Lung (tissue), 12 donors: Measurements from ENCODE around the gene UBAP1L. TPM values are rescaled to one million over a fixed set of nuclear protein-coding genes. Genes with fewer than 3 reads are reported as not detected.

Source experiments
- ATAC-seq: fragments of 200-7000 bp; cut with Tn5 transposase; one replicate; pipeline ENCODE4 v1.9.1; 2020; ENCODE audit warnings: moderate number of reproducible peaks; ENCODE audit not compliant: insufficient read depth, low FRiP score
- DNase-seq, 3 donors: peaks; one replicate each; pipeline ENCODE4 v3.0.0-alpha.2; 2013 to 2017
- H3K27ac ChIP-seq, 2 donors: one replicate each; pipeline ENCODE4 v1.5.1; 2013; ENCODE audit warnings: mild to moderate bottlenecking in 2 of 2, moderate library complexity in 2 of 2, control low read depth in 1 of 2, inconsistent platforms in 1 of 2, low read depth in 1 of 2, low read length in 1 of 2
- H3K27me3 ChIP-seq, 3 donors: one replicate each; pipeline ENCODE4 v1.5.1; 2013; ENCODE audit warnings: low read length in 2 of 3; ENCODE audit not compliant: control insufficient read depth in 3 of 3, insufficient read depth in 3 of 3
- H3K36me3 ChIP-seq, 4 donors: one replicate each; pipeline ENCODE4 v1.5.1; 2013; ENCODE audit warnings: low read length in 4 of 4, mild to moderate bottlenecking in 1 of 4, moderate library complexity in 1 of 4; ENCODE audit not compliant: control insufficient read depth in 4 of 4, insufficient read depth in 4 of 4
- H3K4me1 ChIP-seq, 5 donors: one replicate each; pipeline ENCODE4 v1.5.1; 2013; ENCODE audit warnings: low read length in 5 of 5, mild to moderate bottlenecking in 2 of 5, moderate library complexity in 1 of 5; ENCODE audit not compliant: control insufficient read depth in 5 of 5, insufficient read depth in 5 of 5
- H3K4me3 ChIP-seq: one replicate; pipeline ENCODE4 v1.5.1; 2013; ENCODE audit warnings: mild to moderate bottlenecking, control low read depth, moderate library complexity
- H3K9ac ChIP-seq, 2 donors: one replicate each; pipeline ENCODE4 v1.5.1; 2013; ENCODE audit warnings: low read length in 2 of 2, control low read depth in 1 of 2; ENCODE audit not compliant: insufficient read depth in 1 of 2
- H3K9me3 ChIP-seq, 4 donors: one replicate each; pipeline ENCODE4 v1.5.1; 2013; ENCODE audit warnings: low read length in 3 of 4, mild to moderate bottlenecking in 1 of 4, moderate library complexity in 1 of 4; ENCODE audit not compliant: control insufficient read depth in 4 of 4, insufficient read depth in 3 of 4
- WGBS, 2 donors: extraction: QIAGEN DNeasy Blood & Tissue Kit; methylation state at CpG; one replicate each; pipeline ENCODE4 v1.1.7; 2013; 5-methylcytosine and 5-hydroxymethylcytosine counted together
- polyA plus RNA-seq, 2 donors: library from polyadenylated mRNA; stranded (reverse); fragments of 200-250 nt; gene quantifications; one replicate each; pipeline ENCODE4 v1.2.1, GENCODE V29; 2013
- total RNA-seq, 2 donors: library from RNA; depleted of rRNA in 1 of 2; stranded (reverse); fragments of >200 nt in 1 of 2; gene quantifications; one replicate each; pipeline ENCODE4 v1.2.1, GENCODE V29; 2014 to 2021
- TF ChIP-seq, protein P1 (sequence below): IDR thresholded peaks from 2 replicates; pipeline ENCODE4 v1.5.1; 2012; ENCODE audit warnings: mild to moderate bottlenecking; ENCODE audit errors: control extremely low read depth, extremely low read depth
- donor health status: control.
- donor health status: control.
- donor health status: Bipolar disorder and iron deficiency.
- donor health status: healthy.
- donor health status: DM: yes; HTN: yes; CAD: no.

Gene UBAP1L
- total and polyA plus RNA-seq, 4 donors, result 0.96 to 5.4 (median 3.4) TPM

DNA sequence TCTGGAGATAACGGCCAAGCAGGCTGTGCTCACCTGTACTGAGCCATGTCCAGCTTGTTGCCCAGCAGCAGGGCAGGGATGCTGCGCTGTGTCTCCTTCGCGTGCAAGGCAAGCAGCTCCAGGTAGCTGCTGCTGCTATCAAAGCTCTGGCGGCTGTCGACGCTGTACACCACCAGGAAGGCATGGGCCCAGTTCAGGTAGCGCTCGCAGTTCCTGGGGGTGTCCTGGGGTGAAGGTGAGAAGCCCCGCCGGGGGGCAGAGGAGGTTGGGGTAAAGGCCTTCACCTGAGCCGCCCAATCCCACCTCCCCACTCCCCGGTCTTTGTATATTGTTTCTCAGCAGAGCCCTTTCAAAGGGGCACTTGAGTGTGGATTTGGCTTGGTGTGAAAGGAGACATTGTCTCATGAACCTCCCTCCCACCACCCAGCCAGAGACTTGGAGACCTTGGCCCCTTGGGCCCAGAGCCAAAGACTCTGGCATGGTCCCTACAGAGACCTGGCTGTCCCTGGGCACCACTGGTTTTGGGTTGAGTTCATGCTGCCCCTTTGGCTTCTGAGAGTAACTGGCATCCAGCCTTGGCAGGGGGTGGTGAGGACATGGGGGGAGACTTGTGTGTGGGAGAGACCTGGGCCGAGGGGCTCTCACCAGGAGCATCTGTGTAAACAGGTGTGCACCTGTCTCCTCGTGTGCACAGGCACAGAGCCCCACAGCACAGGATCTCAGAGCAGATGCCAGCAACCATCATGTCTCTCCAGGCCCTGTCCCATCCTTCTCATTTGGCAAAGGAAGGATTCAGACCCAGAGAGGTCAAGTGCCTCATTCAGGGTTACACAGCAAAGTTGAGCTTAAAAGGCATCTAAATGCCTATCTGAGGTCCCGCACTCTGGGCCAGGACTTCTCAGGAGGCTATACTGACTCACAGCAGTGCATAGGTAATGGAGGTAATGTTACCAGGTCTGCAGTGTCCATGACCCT is 56.3 kb downstream of the UBAP1L start:
- DNase-seq, result peak in 2 of 3 donors; percentile 56
- Histone ChIP-seq H3K4me3 (no peak overlapping the region), H3K27ac (peak overlapping the region in 1 of 2 donors; percentile 27), H3K9ac (no peak overlapping the region), H3K4me1 (peaks cover 0 to 79% (median 13%) of the 10 kb centered on the region in 5 donors), H3K9me3 (no peaks in the 10 kb centered on the region), H3K27me3 (no peaks in the 10 kb centered on the region), H3K36me3 (peaks cover 0 to 79% (median 34%) of the 10 kb centered on the region in 4 donors)
- 80 to 89% methylated on average over 16 of the region's 16 CpGs for WGBS, 2 donors
- TF ChIP-seq, protein P1, sequence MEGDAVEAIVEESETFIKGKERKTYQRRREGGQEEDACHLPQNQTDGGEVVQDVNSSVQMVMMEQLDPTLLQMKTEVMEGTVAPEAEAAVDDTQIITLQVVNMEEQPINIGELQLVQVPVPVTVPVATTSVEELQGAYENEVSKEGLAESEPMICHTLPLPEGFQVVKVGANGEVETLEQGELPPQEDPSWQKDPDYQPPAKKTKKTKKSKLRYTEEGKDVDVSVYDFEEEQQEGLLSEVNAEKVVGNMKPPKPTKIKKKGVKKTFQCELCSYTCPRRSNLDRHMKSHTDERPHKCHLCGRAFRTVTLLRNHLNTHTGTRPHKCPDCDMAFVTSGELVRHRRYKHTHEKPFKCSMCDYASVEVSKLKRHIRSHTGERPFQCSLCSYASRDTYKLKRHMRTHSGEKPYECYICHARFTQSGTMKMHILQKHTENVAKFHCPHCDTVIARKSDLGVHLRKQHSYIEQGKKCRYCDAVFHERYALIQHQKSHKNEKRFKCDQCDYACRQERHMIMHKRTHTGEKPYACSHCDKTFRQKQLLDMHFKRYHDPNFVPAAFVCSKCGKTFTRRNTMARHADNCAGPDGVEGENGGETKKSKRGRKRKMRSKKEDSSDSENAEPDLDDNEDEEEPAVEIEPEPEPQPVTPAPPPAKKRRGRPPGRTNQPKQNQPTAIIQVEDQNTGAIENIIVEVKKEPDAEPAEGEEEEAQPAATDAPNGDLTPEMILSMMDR, result no peak
- ATAC-seq, result no peak

DNA sequence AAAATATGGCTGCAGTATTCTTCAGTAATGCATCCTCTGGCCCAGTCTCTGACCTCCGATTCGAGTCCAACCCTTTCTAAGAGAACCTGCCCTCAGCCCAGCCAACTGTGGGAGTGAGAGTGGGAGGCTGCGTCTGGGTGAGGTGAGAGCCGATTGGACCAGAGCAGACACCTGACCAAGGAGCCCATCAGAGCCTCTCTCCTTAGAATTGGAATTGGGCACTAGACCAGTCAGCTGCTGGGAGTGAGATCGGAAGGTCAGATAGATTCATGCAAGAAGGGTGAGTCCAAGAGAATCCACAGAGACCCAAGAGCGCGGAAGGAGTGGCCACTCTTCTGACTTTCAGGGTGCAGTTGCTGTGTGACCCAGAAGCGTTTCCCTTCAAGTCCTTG is 57.5 kb downstream of the UBAP1L start:
- H3K36me3 ChIP-seq, result peaks cover 0 to 75% (median 34%) of the 10 kb centered on the region in 4 donors
- TF ChIP-seq, protein P1, result no peak
- H3K9me3 ChIP-seq, result no peaks in the 10 kb centered on the region
- WGBS, 2 donors, result 83 to 90% methylated on average over 8 of the region's 8 CpGs
- no peak overlapping the region for H3K9ac ChIP-seq
- no peak for ATAC-seq
- H3K4me3 ChIP-seq, result no peak overlapping the region
- no peak for DNase-seq
- no peak overlapping the region for H3K27ac ChIP-seq
- no peaks in the 10 kb centered on the region for H3K27me3 ChIP-seq
- peaks cover 0 to 67% (median 8%) of the 10 kb centered on the region in 5 donors for H3K4me1 ChIP-seq

DNA sequence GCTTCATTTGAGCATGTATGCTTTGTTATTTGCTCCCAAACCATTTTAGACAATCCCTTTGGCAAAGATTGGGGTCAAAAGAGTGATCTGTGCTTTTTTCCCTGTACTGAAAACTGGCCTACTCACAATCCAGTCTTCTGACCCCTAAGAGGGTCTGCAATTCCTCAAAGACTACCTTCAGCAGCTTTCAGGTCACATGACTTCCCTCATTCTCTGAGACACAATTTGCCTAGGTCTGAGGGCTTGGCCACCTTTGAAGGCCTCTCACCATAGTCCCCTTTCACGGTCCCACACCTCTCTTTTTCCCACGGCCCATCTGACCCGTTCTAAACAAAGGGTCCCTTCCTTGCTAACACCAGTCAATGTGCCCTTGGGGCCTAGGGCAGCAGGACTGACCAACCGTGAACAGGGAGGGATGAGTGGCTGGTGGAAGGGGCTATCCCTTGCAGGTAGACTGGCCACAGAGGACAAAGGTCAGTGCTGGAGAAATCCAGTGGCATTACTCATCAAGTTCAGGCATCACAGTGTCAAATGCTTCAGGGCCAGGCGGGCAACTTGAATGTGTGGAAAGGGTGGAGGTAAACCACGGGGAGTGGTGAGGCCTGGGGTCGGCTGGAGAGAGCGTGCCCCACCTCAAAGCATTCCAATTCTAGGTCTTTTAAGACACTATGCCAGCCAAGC is 58.0 kb downstream of the UBAP1L start:
- ATAC-seq (no peak), DNase-seq (no peak)
- Histone ChIP-seq H3K9me3 (no peaks in the 10 kb centered on the region), H3K9ac (peak overlapping the region in 1 of 2 donors; percentile 33), H3K4me3 (no peak overlapping the region), H3K36me3 (peaks cover 0 to 74% (median 33%) of the 10 kb centered on the region in 4 donors), H3K27ac (peak overlapping the region in 1 of 2 donors; percentile 28), H3K27me3 (no peaks in the 10 kb centered on the region), H3K4me1 (peaks cover 0 to 62% (median 8%) of the 10 kb centered on the region in 5 donors)
- WGBS, 2 donors, result 74 to 84% methylated on average over 8 of the region's 8 CpGs
- TF ChIP-seq, protein P1, result no peak
